ENCODE data around the gene HDAC4.

Gene HDAC4

GRCh38 chr2:239381709-239382134 is 19.1 kb downstream of the HDAC4 start:
- DNase-seq, result no peak

- no peak for DNase-seq
Measured at GRCh38 chr2:239380831-239381708, 19.8 kb downstream of the HDAC4 start.

- no peak for DNase-seq
Measured at GRCh38 chr2:239379641-239380170, 21.1 kb downstream of the HDAC4 start.

- no peak for DNase-seq
Measured at GRCh38 chr2:239378918-239379640, 21.7 kb downstream of the HDAC4 start.

- no peak for DNase-seq
Measured at GRCh38 chr2:239378021-239378917, 22.6 kb downstream of the HDAC4 start.

GRCh38 chr2:239377591-239377990 is 23.2 kb downstream of the HDAC4 start:
- DNase-seq, result no peak

GRCh38 chr2:239376942-239377531 is 23.8 kb downstream of the HDAC4 start:
- no peak for DNase-seq

GRCh38 chr2:239376351-239376750 is 24.5 kb downstream of the HDAC4 start:
- no peak for DNase-seq

- no peak for DNase-seq
Measured at GRCh38 chr2:239375278-239376061, 25.4 kb downstream of the HDAC4 start.

GRCh38 chr2:239374896-239375277 is 25.9 kb downstream of the HDAC4 start:
- no peak for DNase-seq

GRCh38 chr2:239372835-239373234 is 28.0 kb downstream of the HDAC4 start:
- no peak for DNase-seq

- DNase-seq, result no peak
Measured at GRCh38 chr2:239371726-239372686, 28.8 kb downstream of the HDAC4 start.

GRCh38 chr2:239370876-239371725 is 29.7 kb downstream of the HDAC4 start:
- no peak for DNase-seq

GRCh38 chr2:239370403-239370802 is 30.4 kb downstream of the HDAC4 start:
- no peak for DNase-seq

- DNase-seq, result no peak
Measured at GRCh38 chr2:239369631-239370161, 31.1 kb downstream of the HDAC4 start.

- DNase-seq, result no peak
Measured at GRCh38 chr2:239368906-239369552, 31.8 kb downstream of the HDAC4 start.

GRCh38 chr2:239368321-239368720 is 32.5 kb downstream of the HDAC4 start:
- DNase-seq, result no peak

- DNase-seq, result no peak
Measured at GRCh38 chr2:239366740-239367139, 34.1 kb downstream of the HDAC4 start.
